22Rv1 (cell line): ENCODE data around the gene HMX2.

Source experiments
- ZFX ChIP-seq: fragments of 450-650 bp; IDR thresholded peaks from 2 replicates; pipeline ENCODE4 v1.6.1; 2017; ENCODE audit warnings: antibody characterized with exemption, borderline replicate concordance
- TF ChIP-seq, protein P1 (sequence below): fragments of 450-650 bp; IDR thresholded peaks from 2 replicates; pipeline ENCODE4 v1.5.1; 2017; ENCODE audit warnings: mild to moderate bottlenecking

DNA sequence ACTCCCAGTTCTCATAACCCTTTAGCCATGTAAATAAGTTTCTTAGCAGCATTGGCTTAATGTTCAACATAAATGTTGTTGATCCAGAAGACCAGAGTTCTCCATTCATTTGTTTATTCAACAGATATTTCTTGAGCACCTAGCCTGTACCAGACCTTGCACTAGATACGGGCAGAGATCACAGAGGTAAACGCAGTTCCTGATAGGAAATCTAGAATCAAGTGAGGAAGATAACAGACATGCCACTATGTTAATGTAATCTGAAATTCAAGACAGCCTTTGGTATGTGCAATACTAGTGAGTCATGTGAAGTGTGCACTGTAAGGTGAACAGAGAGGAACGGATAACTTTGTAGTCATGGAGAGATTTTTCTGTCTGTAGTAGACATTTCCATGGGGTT lies 9.3 kb downstream of the HMX2 start:
- TF ChIP-seq, protein P1, sequence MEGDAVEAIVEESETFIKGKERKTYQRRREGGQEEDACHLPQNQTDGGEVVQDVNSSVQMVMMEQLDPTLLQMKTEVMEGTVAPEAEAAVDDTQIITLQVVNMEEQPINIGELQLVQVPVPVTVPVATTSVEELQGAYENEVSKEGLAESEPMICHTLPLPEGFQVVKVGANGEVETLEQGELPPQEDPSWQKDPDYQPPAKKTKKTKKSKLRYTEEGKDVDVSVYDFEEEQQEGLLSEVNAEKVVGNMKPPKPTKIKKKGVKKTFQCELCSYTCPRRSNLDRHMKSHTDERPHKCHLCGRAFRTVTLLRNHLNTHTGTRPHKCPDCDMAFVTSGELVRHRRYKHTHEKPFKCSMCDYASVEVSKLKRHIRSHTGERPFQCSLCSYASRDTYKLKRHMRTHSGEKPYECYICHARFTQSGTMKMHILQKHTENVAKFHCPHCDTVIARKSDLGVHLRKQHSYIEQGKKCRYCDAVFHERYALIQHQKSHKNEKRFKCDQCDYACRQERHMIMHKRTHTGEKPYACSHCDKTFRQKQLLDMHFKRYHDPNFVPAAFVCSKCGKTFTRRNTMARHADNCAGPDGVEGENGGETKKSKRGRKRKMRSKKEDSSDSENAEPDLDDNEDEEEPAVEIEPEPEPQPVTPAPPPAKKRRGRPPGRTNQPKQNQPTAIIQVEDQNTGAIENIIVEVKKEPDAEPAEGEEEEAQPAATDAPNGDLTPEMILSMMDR = no peak
- TF ChIP-seq ZFX = no peak
